Measurements from ENCODE around the gene EXOSC1.
"Not testable (repeated sequence)": the region's sequence is repeated elsewhere in the genome, so short reads cannot be mapped to it uniquely, and the experiment has no call there.

Gene EXOSC1

GRCh38 chr10:97456686-97457065, 10.9 kb upstream of the EXOSC1 start:
- no peak for DNase-seq

DNA sequence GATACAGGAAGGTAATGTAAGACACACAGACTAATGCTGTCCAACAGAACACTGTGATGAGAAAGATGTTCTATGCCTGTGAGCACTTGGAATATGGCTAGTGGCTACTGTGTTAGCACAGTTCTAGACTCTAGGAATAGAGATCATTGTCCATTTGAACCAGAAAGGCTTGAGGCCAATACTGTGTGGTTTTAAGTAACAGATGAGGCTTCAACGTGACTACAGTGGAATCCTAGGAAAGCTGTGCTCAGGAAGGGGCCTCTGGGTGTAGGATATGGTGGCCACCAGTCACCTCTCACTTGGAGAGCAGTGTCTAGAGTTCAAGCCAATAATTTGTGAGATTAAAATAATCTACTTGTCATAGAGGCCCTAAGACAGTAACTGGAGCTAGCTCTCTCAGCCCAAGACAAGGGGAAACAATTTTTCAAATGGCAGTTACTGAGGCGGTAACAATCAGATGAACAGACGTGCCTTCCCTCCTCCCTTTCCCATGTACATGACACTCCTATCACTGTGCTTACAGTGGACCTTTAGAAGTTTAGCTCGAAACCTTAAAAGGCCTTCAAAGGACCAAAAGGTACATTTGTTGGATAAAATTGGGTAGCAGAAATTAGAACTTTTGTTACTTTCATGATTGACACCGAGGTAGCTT, 10.4 kb upstream of the EXOSC1 start:
- no peak for DNase-seq

GRCh38 chr10:97454330-97455036, 8.7 kb upstream of the EXOSC1 start:
- DNase-seq, result no peak

DNA sequence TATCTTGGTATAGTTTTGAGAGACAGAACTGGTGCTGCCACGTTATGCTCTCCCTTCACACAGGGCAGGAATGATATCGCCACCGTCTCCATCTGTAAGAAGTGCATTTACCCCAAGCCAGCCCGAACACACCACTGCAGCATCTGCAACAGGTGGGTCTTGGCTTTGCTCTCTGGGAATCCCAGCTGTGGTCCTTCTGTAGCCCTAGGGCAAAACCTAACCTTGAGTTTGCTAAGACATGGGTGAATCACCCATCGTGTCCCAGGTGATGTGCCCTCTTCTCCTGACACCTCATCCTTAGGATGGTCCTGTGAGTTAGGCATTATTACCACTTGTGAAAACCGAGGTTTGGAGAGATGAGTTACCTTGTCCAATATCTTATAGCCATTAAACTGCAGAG, 6.5 kb upstream of the EXOSC1 start:
- no peak for DNase-seq

DNA sequence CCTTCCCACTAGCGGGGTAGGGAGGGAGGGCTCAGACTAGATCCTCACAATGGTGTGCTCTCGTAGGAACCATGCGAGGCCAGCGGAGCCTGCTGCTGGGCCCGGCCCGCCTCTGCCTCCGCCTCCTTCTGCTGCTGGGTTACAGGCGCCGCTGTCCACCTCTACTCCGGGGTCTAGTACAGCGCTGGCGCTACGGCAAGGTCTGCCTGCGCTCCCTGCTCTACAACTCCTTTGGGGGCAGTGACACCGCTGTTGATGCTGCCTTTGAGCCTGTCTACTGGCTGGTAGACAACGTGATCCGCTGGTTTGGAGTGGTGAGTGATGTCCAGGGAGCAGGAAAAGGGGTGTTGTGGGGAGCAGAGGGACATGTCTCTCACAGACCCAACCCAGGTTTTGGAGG, 5.8 kb upstream of the EXOSC1 start:
- no peak for DNase-seq

- no peak for DNase-seq
Observed at GRCh38 chr10:97450828-97451227, 5.0 kb upstream of the EXOSC1 start.

DNA sequence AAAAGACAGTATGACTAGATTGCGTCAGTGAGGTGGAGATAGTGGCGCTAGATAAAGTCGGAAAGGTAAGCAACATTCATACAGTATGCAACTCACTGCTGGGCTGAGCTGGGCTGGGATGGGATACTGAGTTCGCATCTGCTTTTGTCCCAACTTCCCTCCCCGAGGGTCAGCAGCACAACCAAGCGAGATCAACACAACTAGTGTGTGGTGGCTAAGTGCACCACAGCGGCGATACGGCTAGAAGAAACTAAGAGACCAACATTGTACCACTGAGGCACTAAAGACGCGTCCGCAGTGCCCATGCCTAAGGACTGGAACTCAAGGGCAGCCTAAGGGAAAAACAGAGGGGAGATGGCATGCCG, 467 bp downstream of the EXOSC1 start:
- no peak for DNase-seq

GRCh38 chr10:97444212-97444611, 1.6 kb downstream of the EXOSC1 start:
- no peak for DNase-seq

GRCh38 chr10:97442277-97442676, 3.5 kb downstream of the EXOSC1 start:
- no peak for DNase-seq

GRCh38 chr10:97435211-97435610, 10.6 kb downstream of the EXOSC1 start:
- DNase-seq, result no peak

DNA sequence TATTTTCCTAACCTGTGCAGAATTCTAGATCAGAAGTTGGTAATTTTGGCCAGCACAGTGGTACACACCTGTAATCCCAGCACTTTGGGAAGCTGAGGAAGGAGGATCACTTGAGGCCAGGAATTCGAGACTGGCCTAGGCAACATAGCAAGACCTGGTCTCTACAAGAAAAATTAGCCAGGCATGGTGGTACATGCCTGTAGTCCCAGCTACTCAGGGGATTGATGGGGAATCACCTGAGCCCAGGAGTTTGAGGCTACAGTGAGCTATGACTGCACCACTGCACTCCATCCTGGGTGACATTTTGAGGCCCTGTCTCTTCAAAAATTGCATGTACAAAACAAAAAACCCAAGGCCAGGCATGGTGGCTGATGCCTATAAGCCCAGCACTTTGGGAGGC, 11.2 kb downstream of the EXOSC1 start:
- no peak for DNase-seq

GRCh38 chr10:97434055-97434454, 11.8 kb downstream of the EXOSC1 start:
- DNase-seq, result no peak

GRCh38 chr10:97428572-97428981, 17.2 kb downstream of the EXOSC1 start:
- peak; percentile 20 for DNase-seq

- no peak for DNase-seq
Observed at GRCh38 chr10:97427571-97428179, 18.1 kb downstream of the EXOSC1 start.

GRCh38 chr10:97426776-97427570, 18.8 kb downstream of the EXOSC1 start:
- DNase-seq, result no peak

DNA sequence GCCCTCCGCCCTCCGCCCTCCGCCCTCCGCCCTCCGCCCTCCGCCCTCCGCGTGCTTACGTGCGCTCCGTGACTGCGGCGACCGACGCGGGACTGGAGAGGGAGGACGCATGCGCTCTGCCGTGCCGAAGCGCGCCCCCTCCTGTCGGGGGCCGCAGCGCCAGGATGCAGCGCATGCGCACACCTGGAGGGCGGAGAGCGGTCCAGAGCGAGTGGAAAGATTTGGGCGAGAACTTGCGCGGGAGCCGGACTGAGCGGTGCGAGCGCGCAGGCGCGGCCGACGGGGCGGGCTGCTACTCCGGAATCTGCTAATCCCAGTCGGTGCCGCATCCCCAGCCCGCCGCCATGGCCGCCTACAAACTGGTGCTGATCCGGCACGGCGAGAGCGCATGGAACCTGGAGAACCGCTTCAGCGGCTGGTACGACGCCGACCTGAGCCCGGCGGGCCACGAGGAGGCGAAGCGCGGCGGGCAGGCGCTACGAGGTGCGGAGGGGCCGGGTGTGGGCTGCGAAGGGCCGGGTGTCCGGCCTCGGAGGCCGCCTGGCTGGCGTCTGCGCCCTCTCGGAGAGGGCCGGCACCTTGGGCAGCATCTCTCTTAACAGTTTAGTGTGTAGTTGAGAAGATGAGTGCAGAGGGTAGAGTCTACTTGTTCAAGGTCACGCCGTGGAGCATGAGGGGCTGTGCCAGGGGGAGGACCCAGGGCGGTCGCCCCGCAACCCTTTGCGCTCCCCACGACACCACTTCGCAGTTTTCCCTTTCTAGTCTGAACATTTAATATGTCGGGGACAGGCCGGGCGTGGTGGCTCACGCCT, 19.6 kb downstream of the EXOSC1 start, which contains the start of gene PGAM1:
Gene PGAM1, plus strand, starts transcription at position 228 of the 812 bp plus-strand sequence. Its CDS starts 117 bp downstream, at position 345.
- DNase-seq, result peak; percentile 98

DNA sequence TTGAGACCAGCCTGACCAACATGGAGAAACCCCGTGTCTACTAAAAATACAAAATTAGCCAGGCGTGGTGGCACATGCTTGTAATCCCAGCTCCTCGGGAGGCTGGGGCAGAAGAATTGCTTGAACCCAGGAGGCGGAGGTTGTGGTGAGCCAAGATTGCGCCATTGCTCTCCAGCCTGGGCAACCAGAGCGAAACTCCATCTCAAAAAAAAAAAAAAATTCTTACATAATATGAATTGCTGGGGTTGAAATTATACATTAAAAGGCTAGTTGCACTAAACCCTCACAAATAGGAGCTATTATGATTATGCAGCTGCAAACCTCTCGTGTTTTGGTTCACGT, 22.1 kb downstream of the EXOSC1 start:
- DNase-seq, result not testable (repeated sequence)

GRCh38 chr10:97416565-97416964, 29.2 kb downstream of the EXOSC1 start:
- DNase-seq, result no peak

DNA sequence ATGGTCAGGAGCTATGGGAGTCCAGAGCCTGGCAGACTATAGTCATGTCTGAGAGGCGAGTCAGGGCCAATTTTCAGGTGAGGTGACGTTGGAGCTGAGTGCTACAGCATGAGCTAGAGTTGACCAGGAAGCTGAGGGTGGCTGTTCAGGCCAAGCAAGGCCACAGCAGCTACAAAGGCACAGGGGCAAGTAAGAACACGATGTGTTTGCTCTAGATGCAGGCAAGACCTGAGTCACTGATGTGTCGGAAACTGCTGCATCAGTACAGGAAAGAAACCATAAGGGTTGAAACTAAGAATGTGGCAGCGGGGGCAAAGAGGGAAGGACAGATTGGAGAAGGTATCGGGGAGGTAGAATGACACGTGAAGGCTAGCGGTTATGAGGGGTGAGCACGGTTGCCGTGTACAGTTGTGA, 32.9 kb downstream of the EXOSC1 start:
- no peak for DNase-seq

- DNase-seq, result no peak
Observed at GRCh38 chr10:97411406-97411805, 34.4 kb downstream of the EXOSC1 start.

GRCh38 chr10:97408496-97408992, 37.3 kb downstream of the EXOSC1 start:
- DNase-seq, result no peak

GRCh38 chr10:97407952-97408248, 37.9 kb downstream of the EXOSC1 start:
- no peak for DNase-seq
